H1 (cell line): ENCODE data around the gene AKT1. TPM values are rescaled to one million over a fixed set of nuclear protein-coding genes. Genes with fewer than 3 reads are reported as not detected.

Experiments
- CHD7 ChIP-seq: fragments of 300-600 bp; sonication (generic); IDR thresholded peaks from 2 replicates; pipeline ENCODE4 v1.7.1; 2012; ENCODE audit warnings: low read length, moderate library complexity, mild to moderate bottlenecking, inconsistent platforms; ENCODE audit not compliant: insufficient replicate concordance
- GABPA ChIP-seq: IDR thresholded peaks from 2 replicates; pipeline ENCODE4 v1.6.1; 2011; ENCODE audit warnings: mild to moderate bottlenecking, low read length, moderate library complexity, borderline replicate concordance; ENCODE audit not compliant: insufficient read depth
- HDAC6 ChIP-seq: IDR thresholded peaks from one replicate; pipeline ENCODE4 v1.7.1; 2012; ENCODE audit warnings: low read depth, mild to moderate bottlenecking, inconsistent platforms, low read length, moderate library complexity
- JUND ChIP-seq: IDR thresholded peaks from 2 replicates; pipeline ENCODE4 v1.6.1; 2011; ENCODE audit warnings: mild to moderate bottlenecking, improper control_type of control experiment, low read length
- KDM4A ChIP-seq: IDR thresholded peaks from one replicate; pipeline ENCODE4 v1.7.1; 2012; ENCODE audit warnings: low read depth, mild to moderate bottlenecking, moderate library complexity, low read length, inconsistent platforms; ENCODE audit not compliant: severe bottlenecking
- RXRA ChIP-seq: IDR thresholded peaks from 2 replicates; pipeline ENCODE4 v1.6.1; 2011; ENCODE audit warnings: low read depth, mild to moderate bottlenecking, low read length, moderate library complexity; ENCODE audit not compliant: insufficient read depth
- TCF12 ChIP-seq: IDR thresholded peaks from 2 replicates; pipeline ENCODE4 v1.6.1; 2011; ENCODE audit warnings: low read depth, mild to moderate bottlenecking, low read length
- polyA plus RNA-seq, 7 experiments: library from polyadenylated mRNA; depleted of rRNA in 3 of 7; stranded (reverse) in 5 of 7; unstranded in 2 of 7; fragments of >200 nt in 5 of 7; fragments of 200-250 nt in 2 of 7; gene quantifications; 1 replicate in 5 of 7; 2 replicates in 1 of 7; 4 replicates in 1 of 7; pipeline versions ENCODE4 v1.2.1 to v1.2.3, GENCODE V29; 2011 to 2013; ENCODE audit warnings: missing spikeins in 2 of 7, mixed read lengths in 2 of 7
- total RNA-seq: library from RNA; stranded (reverse); fragmentation: NEBNext Ultra II Directional; extraction: Animal tissue kit (Norgen Biotek cat#: 25700); gene quantifications from 2 replicates; pipeline ENCODE4 v1.2.1, GENCODE V29; 2021
- TF ChIP-seq, protein P1 (sequence below): IDR thresholded peaks from 2 replicates; pipeline ENCODE4 v1.6.1; 2012; ENCODE audit warnings: low read length, inconsistent platforms

AKT1 gene
- total and polyA plus RNA-seq, 2 of the 8 experiments (the other 6 are each of a cell fraction or from before 2014, with no cell fraction given), result 68.1 to 71.5 TPM

GRCh38 chr14:104743461-104744380 lies 51.8 kb downstream of the AKT1 start (continued):
- TF ChIP-seq CHD7 (no peak), RXRA (no peak), TCF12 (no peak), GABPA (no peak), KDM4A (no peak), HDAC6 (no peak), JUND (no peak)
- TF ChIP-seq, protein P1, sequence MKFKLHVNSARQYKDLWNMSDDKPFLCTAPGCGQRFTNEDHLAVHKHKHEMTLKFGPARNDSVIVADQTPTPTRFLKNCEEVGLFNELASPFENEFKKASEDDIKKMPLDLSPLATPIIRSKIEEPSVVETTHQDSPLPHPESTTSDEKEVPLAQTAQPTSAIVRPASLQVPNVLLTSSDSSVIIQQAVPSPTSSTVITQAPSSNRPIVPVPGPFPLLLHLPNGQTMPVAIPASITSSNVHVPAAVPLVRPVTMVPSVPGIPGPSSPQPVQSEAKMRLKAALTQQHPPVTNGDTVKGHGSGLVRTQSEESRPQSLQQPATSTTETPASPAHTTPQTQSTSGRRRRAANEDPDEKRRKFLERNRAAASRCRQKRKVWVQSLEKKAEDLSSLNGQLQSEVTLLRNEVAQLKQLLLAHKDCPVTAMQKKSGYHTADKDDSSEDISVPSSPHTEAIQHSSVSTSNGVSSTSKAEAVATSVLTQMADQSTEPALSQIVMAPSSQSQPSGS, result no peak
- TF ChIP-seq, all 59 proteins: peak for 0
